GM23338 (cell line): Measurements from ENCODE around the gene IGFBP7. TPM values are rescaled to one million over a fixed set of nuclear protein-coding genes. Genes with fewer than 3 reads are reported as not detected.

Experiments
- ATAC-seq: fragments of 200-7000 bp; cut with Tn5 transposase; 3 replicates; pipeline ENCODE4 v1.9.1; 2020
- DNase-seq: peaks from one replicate; pipeline ENCODE4 v3.0.0-alpha.2; 2015; ENCODE audit warnings: low spot score
- H2AFZ ChIP-seq: fragments of 200-600 bp; sonication (generic); 2 replicates; pipeline ENCODE4 v1.8.0; 2016; ENCODE audit warnings: antibody characterized with exemption, mild to moderate bottlenecking, moderate library complexity
- H3F3A ChIP-seq: fragments of 200-600 bp; sonication (generic); replicated peaks from 2 replicates; pipeline ENCODE4 v1.8.0; 2017; ENCODE audit warnings: antibody characterized with exemption, mixed run types, low read depth
- H3K27ac ChIP-seq: fragments of 200-600 bp; sonication (generic); 2 replicates; pipeline ENCODE4 v1.6.1; 2016; ENCODE audit warnings: low read depth
- H3K27me3 ChIP-seq: fragments of 200-600 bp; sonication (generic); 2 replicates; pipeline ENCODE4 v1.8.0; 2016; ENCODE audit warnings: mild to moderate bottlenecking, mixed run types, moderate library complexity; ENCODE audit not compliant: insufficient read depth
- H3K36me3 ChIP-seq: fragments of 200-600 bp; sonication (generic); 2 replicates; pipeline ENCODE4 v1.8.0; 2016; ENCODE audit warnings: mild to moderate bottlenecking; ENCODE audit not compliant: insufficient read depth
- H3K4me1 ChIP-seq: fragments of 200-600 bp; sonication (generic); 2 replicates; pipeline ENCODE4 v1.8.0; 2016; ENCODE audit warnings: mild to moderate bottlenecking, moderate library complexity; ENCODE audit not compliant: insufficient read depth
- H3K4me2 ChIP-seq: fragments of 200-600 bp; sonication (generic); 2 replicates; pipeline ENCODE4 v1.7.1; 2017; ENCODE audit warnings: mixed run types
- H3K4me3 ChIP-seq: fragments of 200-600 bp; sonication (generic); 2 replicates; pipeline ENCODE4 v1.6.1; 2016; ENCODE audit warnings: mixed run types
- H3K79me2 ChIP-seq: fragments of 200-600 bp; sonication (generic); replicated peaks from 2 replicates; pipeline ENCODE4 v1.8.0; 2017; ENCODE audit warnings: mild to moderate bottlenecking; ENCODE audit not compliant: insufficient read depth
- H3K9me2 ChIP-seq: fragments of 200-600 bp; sonication (generic); 2 replicates; pipeline ENCODE4 v1.8.0; 2017; ENCODE audit not compliant: insufficient read depth
- H4K20me1 ChIP-seq: fragments of 200-600 bp; sonication (generic); replicated peaks from 2 replicates; pipeline ENCODE4 v1.8.0; 2017; ENCODE audit warnings: mild to moderate bottlenecking; ENCODE audit not compliant: insufficient read depth
- H3K27ac Mint-ChIP-seq: 2 replicates; pipeline ENCODE4 v1.8.0; 2020; ENCODE audit warnings: inconsistent platforms, mild to moderate bottlenecking, moderate library complexity, mixed read lengths
- H3K27me3 Mint-ChIP-seq: 3 replicates; pipeline ENCODE4 v1.8.0; 2022; ENCODE audit warnings: low read depth, mild to moderate bottlenecking, moderate library complexity, mixed read lengths, inconsistent platforms; ENCODE audit not compliant: insufficient read depth, poor library complexity
- H3K36me3 Mint-ChIP-seq: 3 replicates; pipeline ENCODE4 v1.8.0; 2021; ENCODE audit warnings: low read depth, mild to moderate bottlenecking, inconsistent platforms, moderate library complexity, mixed read lengths
- H3K4me1 Mint-ChIP-seq: 3 replicates; pipeline ENCODE4 v1.8.0; 2020; ENCODE audit warnings: mild to moderate bottlenecking, inconsistent platforms, mixed read lengths
- H3K4me3 Mint-ChIP-seq: 3 replicates; pipeline ENCODE4 v1.8.0; 2021; ENCODE audit warnings: moderate library complexity, mild to moderate bottlenecking, inconsistent platforms, mixed read lengths
- H3K9me3 Mint-ChIP-seq: 3 replicates; pipeline ENCODE4 v1.8.0; 2020; ENCODE audit warnings: moderate library complexity, mild to moderate bottlenecking, inconsistent platforms, mixed read lengths
- CREB1 ChIP-seq: fragments of 250-450 bp; sonication (Bioruptor Pico); IDR thresholded peaks from 2 replicates; pipeline ENCODE4 v1.5.0; 2020; ENCODE audit warnings: low read depth, mild to moderate bottlenecking, moderate library complexity
- EZH2 ChIP-seq: fragments of 200-600 bp; sonication (generic); IDR thresholded peaks from one replicate; pipeline ENCODE4 v1.8.0; 2017; ENCODE audit warnings: antibody characterized with exemption, mild to moderate bottlenecking, low read depth; ENCODE audit not compliant: unreplicated experiment
- EZH2phosphoT487 ChIP-seq: fragments of 200-600 bp; sonication (generic); IDR thresholded peaks from one replicate; pipeline ENCODE4 v1.8.1; 2018; ENCODE audit warnings: antibody characterized with exemption; ENCODE audit not compliant: unreplicated experiment
- JUNB ChIP-seq: IDR thresholded peaks from one replicate; pipeline ENCODE4 v1.6.1; 2016; ENCODE audit warnings: antibody characterized with exemption; ENCODE audit not compliant: unreplicated experiment
- NANOG ChIP-seq: IDR thresholded peaks from 2 replicates; pipeline ENCODE4 v1.6.1; 2016; ENCODE audit warnings: antibody characterized with exemption, borderline replicate concordance
- POLR2AphosphoS5 ChIP-seq: IDR thresholded peaks from 2 replicates; pipeline ENCODE4 v1.6.1; 2016; ENCODE audit warnings: antibody characterized with exemption, low read depth
- STAT1 ChIP-seq: IDR thresholded peaks from one replicate; pipeline ENCODE4 v1.6.1; 2016; ENCODE audit warnings: antibody characterized with exemption; ENCODE audit not compliant: unreplicated experiment
- ZNF114 ChIP-seq: fragments of 250-450 bp; sonication (Bioruptor Pico); IDR thresholded peaks from 2 replicates; pipeline ENCODE4 v1.5.0; 2020; ENCODE audit warnings: mild to moderate bottlenecking, moderate library complexity
- ZNF331 ChIP-seq: fragments of 250-450 bp; sonication (Bioruptor Pico); IDR thresholded peaks from 2 replicates; pipeline ENCODE4 v1.5.0; 2020; ENCODE audit warnings: low read depth, mild to moderate bottlenecking, moderate library complexity
- polyA plus RNA-seq: library from polyadenylated mRNA; unstranded; fragments of >200 nt; fragmentation: Nextera tagmentation; extraction: Ambion mirVana; gene quantifications from 2 replicates; pipeline ENCODE4 v1.2.1, GENCODE V29; 2016
- total RNA-seq: library from RNA; depleted of rRNA; stranded (reverse); fragments of >200 nt; shearing (Covaris generic); gene quantifications from 2 replicates; pipeline ENCODE4 v1.2.3, GENCODE V29; 2014
- TF ChIP-seq, protein P1 (sequence below): IDR thresholded peaks from one replicate; pipeline ENCODE4 v1.6.1; 2018; ENCODE audit warnings: antibody characterized with exemption; ENCODE audit not compliant: unreplicated experiment
- TF ChIP-seq, protein P2 (sequence below): fragments of 250-450 bp; sonication (Bioruptor Pico); IDR thresholded peaks from 2 replicates; pipeline ENCODE4 v1.5.0; 2020; ENCODE audit warnings: mild to moderate bottlenecking, moderate library complexity
- TF ChIP-seq, protein P3 (sequence below), 2 experiments: fragments of 200-600 bp in 1 of 2; sonication (generic) in 1 of 2; conservative IDR thresholded peaks; 2 replicates each; pipeline versions ENCODE4 v1.5.1 to v1.6.1; 2016 to 2017; ENCODE audit warnings: antibody characterized with exemption in 2 of 2, low read depth in 2 of 2, mild to moderate bottlenecking in 2 of 2, moderate library complexity in 1 of 2
- TF ChIP-seq, protein P4 (sequence below): IDR thresholded peaks from 2 replicates; pipeline ENCODE4 v1.6.1; 2016; ENCODE audit warnings: antibody characterized with exemption

IGFBP7 gene
- total and polyA plus RNA-seq, 2 experiments from 2014 or later, result 0.49 to 7.9 TPM

DNA sequence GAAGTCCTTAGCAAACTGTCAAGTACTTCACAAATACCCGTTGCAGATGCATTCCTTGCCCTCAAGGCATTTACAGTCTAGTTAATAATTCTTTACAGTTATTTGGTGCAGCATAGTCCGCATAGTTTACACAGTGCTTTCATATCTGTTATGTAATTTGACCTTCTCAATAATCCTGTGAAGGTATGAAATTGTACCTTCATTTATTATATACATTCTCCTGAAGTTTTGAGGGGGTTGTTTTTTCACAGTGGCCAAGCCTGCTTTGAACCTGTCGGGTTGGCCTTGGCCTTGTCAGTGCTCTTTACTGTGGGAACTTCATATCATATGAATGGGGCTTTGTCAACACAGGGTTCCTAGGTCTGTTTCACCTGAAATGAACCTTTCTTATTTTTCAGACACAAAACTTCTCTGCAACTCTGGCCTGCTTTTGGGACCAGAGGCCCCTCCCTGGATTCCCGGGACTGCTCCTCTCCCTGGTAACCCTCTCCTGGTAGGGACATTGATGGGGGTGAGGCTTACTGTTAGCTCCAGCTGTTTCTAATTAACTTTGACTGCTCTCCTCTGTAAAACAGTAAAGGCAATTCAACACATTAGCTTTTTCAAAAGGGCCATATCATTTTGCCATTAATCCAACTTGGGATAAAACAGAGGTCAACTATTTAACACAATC lies 9.1 kb downstream of the IGFBP7 start:
- Histone ChIP-seq H4K20me1 (no peaks in the 10 kb centered on the region), H3K4me1 (peaks cover 21% of the 10 kb centered on the region), H3F3A (no peaks in the 10 kb centered on the region), H3K27ac (no peak overlapping the region), H3K4me3 (no peak overlapping the region), H2AFZ (no peak overlapping the region), H3K4me2 (no peak overlapping the region), H3K79me2 (no peaks in the 10 kb centered on the region), H3K9me2 (no peaks in the 10 kb centered on the region), H3K36me3 (no peaks in the 10 kb centered on the region), H3K27me3 (no peaks in the 10 kb centered on the region)
- no peaks in the 10 kb centered on the region for H3K36me3 Mint-ChIP-seq
- H3K27ac Mint-ChIP-seq, result no peak overlapping the region
- no peak overlapping the region for H3K4me3 Mint-ChIP-seq
- TF ChIP-seq JUNB (no peak), NANOG (no peak), ZNF114 (CRISPR knock-in tag) (no peak), POLR2AphosphoS5 (no peak), CREB1 (CRISPR knock-in tag) (no peak), EZH2phosphoT487 (no peak), STAT1 (no peak), ZNF331 (CRISPR knock-in tag) (no peak), EZH2 (no peak)
- TF ChIP-seq, protein P1, sequence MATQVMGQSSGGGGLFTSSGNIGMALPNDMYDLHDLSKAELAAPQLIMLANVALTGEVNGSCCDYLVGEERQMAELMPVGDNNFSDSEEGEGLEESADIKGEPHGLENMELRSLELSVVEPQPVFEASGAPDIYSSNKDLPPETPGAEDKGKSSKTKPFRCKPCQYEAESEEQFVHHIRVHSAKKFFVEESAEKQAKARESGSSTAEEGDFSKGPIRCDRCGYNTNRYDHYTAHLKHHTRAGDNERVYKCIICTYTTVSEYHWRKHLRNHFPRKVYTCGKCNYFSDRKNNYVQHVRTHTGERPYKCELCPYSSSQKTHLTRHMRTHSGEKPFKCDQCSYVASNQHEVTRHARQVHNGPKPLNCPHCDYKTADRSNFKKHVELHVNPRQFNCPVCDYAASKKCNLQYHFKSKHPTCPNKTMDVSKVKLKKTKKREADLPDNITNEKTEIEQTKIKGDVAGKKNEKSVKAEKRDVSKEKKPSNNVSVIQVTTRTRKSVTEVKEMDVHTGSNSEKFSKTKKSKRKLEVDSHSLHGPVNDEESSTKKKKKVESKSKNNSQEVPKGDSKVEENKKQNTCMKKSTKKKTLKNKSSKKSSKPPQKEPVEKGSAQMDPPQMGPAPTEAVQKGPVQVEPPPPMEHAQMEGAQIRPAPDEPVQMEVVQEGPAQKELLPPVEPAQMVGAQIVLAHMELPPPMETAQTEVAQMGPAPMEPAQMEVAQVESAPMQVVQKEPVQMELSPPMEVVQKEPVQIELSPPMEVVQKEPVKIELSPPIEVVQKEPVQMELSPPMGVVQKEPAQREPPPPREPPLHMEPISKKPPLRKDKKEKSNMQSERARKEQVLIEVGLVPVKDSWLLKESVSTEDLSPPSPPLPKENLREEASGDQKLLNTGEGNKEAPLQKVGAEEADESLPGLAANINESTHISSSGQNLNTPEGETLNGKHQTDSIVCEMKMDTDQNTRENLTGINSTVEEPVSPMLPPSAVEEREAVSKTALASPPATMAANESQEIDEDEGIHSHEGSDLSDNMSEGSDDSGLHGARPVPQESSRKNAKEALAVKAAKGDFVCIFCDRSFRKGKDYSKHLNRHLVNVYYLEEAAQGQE, result no peak
- TF ChIP-seq, protein P2, sequence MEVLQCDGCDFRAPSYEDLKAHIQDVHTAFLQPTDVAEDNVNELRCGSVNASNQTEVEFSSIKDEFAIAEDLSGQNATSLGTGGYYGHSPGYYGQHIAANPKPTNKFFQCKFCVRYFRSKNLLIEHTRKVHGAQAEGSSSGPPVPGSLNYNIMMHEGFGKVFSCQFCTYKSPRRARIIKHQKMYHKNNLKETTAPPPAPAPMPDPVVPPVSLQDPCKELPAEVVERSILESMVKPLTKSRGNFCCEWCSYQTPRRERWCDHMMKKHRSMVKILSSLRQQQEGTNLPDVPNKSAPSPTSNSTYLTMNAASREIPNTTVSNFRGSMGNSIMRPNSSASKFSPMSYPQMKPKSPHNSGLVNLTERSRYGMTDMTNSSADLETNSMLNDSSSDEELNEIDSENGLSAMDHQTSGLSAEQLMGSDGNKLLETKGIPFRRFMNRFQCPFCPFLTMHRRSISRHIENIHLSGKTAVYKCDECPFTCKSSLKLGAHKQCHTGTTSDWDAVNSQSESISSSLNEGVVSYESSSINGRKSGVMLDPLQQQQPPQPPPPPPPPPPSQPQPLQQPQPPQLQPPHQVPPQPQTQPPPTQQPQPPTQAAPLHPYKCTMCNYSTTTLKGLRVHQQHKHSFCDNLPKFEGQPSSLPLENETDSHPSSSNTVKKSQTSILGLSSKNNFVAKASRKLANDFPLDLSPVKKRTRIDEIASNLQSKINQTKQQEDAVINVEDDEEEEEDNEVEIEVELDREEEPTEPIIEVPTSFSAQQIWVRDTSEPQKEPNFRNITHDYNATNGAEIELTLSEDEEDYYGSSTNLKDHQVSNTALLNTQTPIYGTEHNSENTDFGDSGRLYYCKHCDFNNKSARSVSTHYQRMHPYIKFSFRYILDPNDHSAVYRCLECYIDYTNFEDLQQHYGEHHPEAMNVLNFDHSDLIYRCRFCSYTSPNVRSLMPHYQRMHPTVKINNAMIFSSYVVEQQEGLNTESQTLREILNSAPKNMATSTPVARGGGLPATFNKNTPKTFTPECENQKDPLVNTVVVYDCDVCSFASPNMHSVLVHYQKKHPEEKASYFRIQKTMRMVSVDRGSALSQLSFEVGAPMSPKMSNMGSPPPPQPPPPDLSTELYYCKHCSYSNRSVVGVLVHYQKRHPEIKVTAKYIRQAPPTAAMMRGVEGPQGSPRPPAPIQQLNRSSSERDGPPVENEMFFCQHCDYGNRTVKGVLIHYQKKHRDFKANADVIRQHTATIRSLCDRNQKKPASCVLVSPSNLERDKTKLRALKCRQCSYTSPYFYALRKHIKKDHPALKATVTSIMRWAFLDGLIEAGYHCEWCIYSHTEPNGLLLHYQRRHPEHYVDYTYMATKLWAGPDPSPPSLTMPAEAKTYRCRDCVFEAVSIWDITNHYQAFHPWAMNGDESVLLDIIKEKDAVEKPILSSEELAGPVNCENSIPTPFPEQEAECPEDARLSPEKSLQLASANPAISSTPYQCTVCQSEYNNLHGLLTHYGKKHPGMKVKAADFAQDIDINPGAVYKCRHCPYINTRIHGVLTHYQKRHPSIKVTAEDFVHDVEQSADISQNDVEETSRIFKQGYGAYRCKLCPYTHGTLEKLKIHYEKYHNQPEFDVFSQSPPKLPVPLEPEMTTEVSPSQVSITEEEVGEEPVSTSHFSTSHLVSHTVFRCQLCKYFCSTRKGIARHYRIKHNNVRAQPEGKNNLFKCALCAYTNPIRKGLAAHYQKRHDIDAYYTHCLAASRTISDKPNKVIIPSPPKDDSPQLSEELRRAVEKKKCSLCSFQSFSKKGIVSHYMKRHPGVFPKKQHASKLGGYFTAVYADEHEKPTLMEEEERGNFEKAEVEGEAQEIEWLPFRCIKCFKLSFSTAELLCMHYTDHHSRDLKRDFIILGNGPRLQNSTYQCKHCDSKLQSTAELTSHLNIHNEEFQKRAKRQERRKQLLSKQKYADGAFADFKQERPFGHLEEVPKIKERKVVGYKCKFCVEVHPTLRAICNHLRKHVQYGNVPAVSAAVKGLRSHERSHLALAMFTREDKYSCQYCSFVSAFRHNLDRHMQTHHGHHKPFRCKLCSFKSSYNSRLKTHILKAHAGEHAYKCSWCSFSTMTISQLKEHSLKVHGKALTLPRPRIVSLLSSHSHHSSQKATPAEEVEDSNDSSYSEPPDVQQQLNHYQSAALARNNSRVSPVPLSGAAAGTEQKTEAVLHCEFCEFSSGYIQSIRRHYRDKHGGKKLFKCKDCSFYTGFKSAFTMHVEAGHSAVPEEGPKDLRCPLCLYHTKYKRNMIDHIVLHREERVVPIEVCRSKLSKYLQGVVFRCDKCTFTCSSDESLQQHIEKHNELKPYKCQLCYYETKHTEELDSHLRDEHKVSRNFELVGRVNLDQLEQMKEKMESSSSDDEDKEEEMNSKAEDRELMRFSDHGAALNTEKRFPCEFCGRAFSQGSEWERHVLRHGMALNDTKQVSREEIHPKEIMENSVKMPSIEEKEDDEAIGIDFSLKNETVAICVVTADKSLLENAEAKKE, result no peak
- TF ChIP-seq, protein P3, sequence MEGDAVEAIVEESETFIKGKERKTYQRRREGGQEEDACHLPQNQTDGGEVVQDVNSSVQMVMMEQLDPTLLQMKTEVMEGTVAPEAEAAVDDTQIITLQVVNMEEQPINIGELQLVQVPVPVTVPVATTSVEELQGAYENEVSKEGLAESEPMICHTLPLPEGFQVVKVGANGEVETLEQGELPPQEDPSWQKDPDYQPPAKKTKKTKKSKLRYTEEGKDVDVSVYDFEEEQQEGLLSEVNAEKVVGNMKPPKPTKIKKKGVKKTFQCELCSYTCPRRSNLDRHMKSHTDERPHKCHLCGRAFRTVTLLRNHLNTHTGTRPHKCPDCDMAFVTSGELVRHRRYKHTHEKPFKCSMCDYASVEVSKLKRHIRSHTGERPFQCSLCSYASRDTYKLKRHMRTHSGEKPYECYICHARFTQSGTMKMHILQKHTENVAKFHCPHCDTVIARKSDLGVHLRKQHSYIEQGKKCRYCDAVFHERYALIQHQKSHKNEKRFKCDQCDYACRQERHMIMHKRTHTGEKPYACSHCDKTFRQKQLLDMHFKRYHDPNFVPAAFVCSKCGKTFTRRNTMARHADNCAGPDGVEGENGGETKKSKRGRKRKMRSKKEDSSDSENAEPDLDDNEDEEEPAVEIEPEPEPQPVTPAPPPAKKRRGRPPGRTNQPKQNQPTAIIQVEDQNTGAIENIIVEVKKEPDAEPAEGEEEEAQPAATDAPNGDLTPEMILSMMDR (conservative IDR thresholded peaks at IDR 0.05; ENCODE audit: low read depth in 2 of 2), result no peak
- TF ChIP-seq, protein P4, sequence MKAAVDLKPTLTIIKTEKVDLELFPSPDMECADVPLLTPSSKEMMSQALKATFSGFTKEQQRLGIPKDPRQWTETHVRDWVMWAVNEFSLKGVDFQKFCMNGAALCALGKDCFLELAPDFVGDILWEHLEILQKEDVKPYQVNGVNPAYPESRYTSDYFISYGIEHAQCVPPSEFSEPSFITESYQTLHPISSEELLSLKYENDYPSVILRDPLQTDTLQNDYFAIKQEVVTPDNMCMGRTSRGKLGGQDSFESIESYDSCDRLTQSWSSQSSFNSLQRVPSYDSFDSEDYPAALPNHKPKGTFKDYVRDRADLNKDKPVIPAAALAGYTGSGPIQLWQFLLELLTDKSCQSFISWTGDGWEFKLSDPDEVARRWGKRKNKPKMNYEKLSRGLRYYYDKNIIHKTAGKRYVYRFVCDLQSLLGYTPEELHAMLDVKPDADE, result no peak
- H3K27me3 Mint-ChIP-seq, result no peaks in the 10 kb centered on the region
- DNase-seq (no peak), ATAC-seq (peak; percentile 77)
- peaks cover 14% of the 10 kb centered on the region for H3K4me1 Mint-ChIP-seq
- H3K9me3 Mint-ChIP-seq, result no peaks in the 10 kb centered on the region; the same call in 2 of the 3 replicates
